ENCODE measurements around the gene MCRS1.

The MCRS1 gene

DNA sequence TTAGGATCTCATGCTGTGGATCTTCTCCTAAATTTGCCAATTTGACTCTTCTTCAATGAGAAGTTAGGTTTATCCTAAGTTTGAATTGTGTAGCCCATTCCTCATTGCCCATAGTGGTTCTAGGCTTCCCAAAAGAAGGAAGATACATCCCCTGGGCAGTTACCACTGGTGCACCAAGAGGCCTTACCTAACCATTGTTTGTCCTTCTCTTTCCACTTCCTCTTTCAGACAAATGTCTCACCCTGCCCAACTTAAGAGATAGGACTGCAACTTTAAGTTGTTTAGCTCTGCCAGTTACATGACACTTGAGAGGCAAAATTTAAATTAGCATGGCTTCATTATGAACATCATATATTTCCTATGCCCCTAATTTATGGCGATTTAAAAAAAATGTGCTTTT is 38.5 kb downstream of the MCRS1 start:
- H3K27ac ChIP-seq (ENCODE audit: low read depth, low read length): no peak overlapping the region
- no peak overlapping the region for H3K4me3 ChIP-seq (ENCODE audit: insufficient read depth, low read length, poor library complexity, severe bottlenecking)
- H3K79me2 ChIP-seq (ENCODE audit: insufficient read depth, low read length): no peaks in the 10 kb centered on the region
- TF ChIP-seq, protein P1, sequence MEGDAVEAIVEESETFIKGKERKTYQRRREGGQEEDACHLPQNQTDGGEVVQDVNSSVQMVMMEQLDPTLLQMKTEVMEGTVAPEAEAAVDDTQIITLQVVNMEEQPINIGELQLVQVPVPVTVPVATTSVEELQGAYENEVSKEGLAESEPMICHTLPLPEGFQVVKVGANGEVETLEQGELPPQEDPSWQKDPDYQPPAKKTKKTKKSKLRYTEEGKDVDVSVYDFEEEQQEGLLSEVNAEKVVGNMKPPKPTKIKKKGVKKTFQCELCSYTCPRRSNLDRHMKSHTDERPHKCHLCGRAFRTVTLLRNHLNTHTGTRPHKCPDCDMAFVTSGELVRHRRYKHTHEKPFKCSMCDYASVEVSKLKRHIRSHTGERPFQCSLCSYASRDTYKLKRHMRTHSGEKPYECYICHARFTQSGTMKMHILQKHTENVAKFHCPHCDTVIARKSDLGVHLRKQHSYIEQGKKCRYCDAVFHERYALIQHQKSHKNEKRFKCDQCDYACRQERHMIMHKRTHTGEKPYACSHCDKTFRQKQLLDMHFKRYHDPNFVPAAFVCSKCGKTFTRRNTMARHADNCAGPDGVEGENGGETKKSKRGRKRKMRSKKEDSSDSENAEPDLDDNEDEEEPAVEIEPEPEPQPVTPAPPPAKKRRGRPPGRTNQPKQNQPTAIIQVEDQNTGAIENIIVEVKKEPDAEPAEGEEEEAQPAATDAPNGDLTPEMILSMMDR (IDR thresholded peaks at IDR 0.05; ENCODE audit: insufficient read depth, low read length, poor library complexity, severe bottlenecking): no peak
- TF ChIP-seq EZH2phosphoT487 (conservative IDR thresholded peaks at IDR 0.05; ENCODE audit: low read length): no peak
- H3K4me2 ChIP-seq (ENCODE audit: low read depth, low read length, poor library complexity, severe bottlenecking): no peak overlapping the region
- no peaks in the 10 kb centered on the region for H3K9me2 ChIP-seq (replicated peaks; ENCODE audit: insufficient read depth, low read length)
- no peaks in the 10 kb centered on the region for H3K36me3 ChIP-seq (ENCODE audit: low read length)
- H3K9ac ChIP-seq (ENCODE audit: low read length): no peak overlapping the region
- no peaks in the 10 kb centered on the region for H3K27me3 ChIP-seq (ENCODE audit: low read length)
- H2AFZ ChIP-seq (ENCODE audit: low read depth, low read length, severe bottlenecking): no peak overlapping the region
- H3F3A ChIP-seq (ENCODE audit: insufficient read depth): 0 out of 2 replicates have a peak, but pooled peaks cover 4% of the 10 kb centered on the region
- no peaks in the 10 kb centered on the region for H4K20me1 ChIP-seq (ENCODE audit: low read depth, low read length)
- H3K9me3 ChIP-seq (ENCODE audit: insufficient read depth, low read length): no peaks in the 10 kb centered on the region

DNA sequence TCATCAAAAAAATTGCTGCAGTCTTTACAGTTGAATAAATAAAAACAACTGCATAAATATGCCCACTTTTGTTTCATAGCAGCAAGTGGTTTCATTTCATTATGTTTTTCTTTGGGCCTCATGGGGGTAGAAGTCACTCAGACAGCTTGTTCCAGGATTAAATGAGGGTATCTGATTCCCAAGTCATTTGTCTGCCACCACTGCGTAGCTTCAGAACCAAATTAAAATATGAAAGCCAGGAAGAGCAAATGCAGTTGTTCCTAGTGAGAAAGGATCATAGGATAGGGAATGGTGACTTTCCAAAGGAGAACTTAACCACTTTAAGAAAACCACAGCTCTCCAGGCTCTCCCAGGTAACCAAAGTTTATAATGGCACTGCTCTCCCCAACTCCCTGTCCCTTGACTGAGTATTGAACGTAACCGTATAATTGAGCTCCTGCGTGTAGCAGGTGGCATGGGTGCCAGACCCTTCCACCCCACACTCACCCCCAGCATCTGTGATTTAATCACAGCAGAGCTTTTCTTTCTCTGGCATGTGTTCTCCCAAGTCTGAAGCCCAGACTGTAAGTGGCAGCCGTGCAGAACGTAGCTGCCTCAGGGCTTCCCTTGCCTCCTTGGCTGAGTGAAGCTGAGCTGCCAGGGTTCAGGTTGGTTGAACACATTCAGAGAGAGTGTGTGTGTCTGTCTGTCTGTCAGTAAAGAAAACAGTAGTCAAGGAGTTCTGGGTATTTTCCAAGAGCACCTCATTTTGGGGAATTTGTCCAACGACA is 40.4 kb downstream of the MCRS1 start:
- no peak overlapping the region for H3K4me3 ChIP-seq (ENCODE audit: insufficient read depth, low read length, poor library complexity, severe bottlenecking)
- TF ChIP-seq, protein P1 (IDR thresholded peaks at IDR 0.05; ENCODE audit: insufficient read depth, low read length, poor library complexity, severe bottlenecking): no peak
- TF ChIP-seq EZH2phosphoT487 (conservative IDR thresholded peaks at IDR 0.05; ENCODE audit: low read length): no peak
- H3K9me3 ChIP-seq (ENCODE audit: insufficient read depth, low read length): no peaks in the 10 kb centered on the region
- H3K4me2 ChIP-seq (ENCODE audit: low read depth, low read length, poor library complexity, severe bottlenecking): no peak overlapping the region
- H3K27me3 ChIP-seq (ENCODE audit: low read length): no peaks in the 10 kb centered on the region
- H3K9me2 ChIP-seq (replicated peaks; ENCODE audit: insufficient read depth, low read length): no peaks in the 10 kb centered on the region
- H3K27ac ChIP-seq (ENCODE audit: low read depth, low read length): no peak overlapping the region
- no peak overlapping the region for H2AFZ ChIP-seq (ENCODE audit: low read depth, low read length, severe bottlenecking)
- H3K79me2 ChIP-seq (ENCODE audit: insufficient read depth, low read length): no peaks in the 10 kb centered on the region
- 0 out of 2 replicates have a peak, but pooled peaks cover 4% of the 10 kb centered on the region for H3F3A ChIP-seq (ENCODE audit: insufficient read depth)
- peaks cover under 1% of the 10 kb centered on the region; the same call in 1 of the 2 replicates for H3K36me3 ChIP-seq (ENCODE audit: low read length)
- H3K9ac ChIP-seq (ENCODE audit: low read length): no peak overlapping the region
- H4K20me1 ChIP-seq (ENCODE audit: low read depth, low read length): no peaks in the 10 kb centered on the region

DNA sequence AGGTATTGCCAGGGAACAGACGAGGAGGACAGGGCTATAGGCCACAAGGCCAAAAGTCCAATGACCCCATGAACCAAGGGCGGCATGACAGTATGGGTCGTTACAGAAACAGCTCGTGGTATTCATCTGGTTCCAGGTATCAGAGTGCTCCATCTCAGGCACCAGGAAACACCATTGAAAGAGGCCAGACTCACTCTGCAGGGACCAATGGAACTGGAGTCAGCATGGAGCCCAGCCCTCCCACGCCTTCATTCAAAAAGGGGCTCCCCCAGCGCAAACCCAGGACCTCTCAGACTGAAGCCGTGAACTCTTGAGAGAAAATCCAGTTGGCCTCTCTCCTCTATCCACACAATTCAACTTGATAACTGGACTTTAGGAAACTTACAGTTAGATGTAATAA is 42.0 kb downstream of the MCRS1 start:
- Histone ChIP-seq H4K20me1 (ENCODE audit: low read depth, low read length) (no peaks in the 10 kb centered on the region), H3F3A (ENCODE audit: insufficient read depth) (0 out of 2 replicates have a peak, but pooled peaks cover 4% of the 10 kb centered on the region), H3K79me2 (ENCODE audit: insufficient read depth, low read length) (no peaks in the 10 kb centered on the region), H3K4me2 (ENCODE audit: low read depth, low read length, poor library complexity, severe bottlenecking) (no peak overlapping the region), H3K4me3 (ENCODE audit: insufficient read depth, low read length, poor library complexity, severe bottlenecking) (no peak overlapping the region), H3K9me2 (replicated peaks; ENCODE audit: insufficient read depth, low read length) (no peaks in the 10 kb centered on the region), H3K36me3 (ENCODE audit: low read length) (peaks cover 4% of the 10 kb centered on the region; the same call in 1 of the 2 replicates), H2AFZ (ENCODE audit: low read depth, low read length, severe bottlenecking) (no peak overlapping the region), H3K9ac (ENCODE audit: low read length) (no peak overlapping the region), H3K27me3 (ENCODE audit: low read length) (no peaks in the 10 kb centered on the region), H3K9me3 (ENCODE audit: insufficient read depth, low read length) (no peaks in the 10 kb centered on the region), H3K27ac (ENCODE audit: low read depth, low read length) (no peak overlapping the region)
- TF ChIP-seq, protein P1 (IDR thresholded peaks at IDR 0.05; ENCODE audit: insufficient read depth, low read length, poor library complexity, severe bottlenecking): no peak
- no peak for TF ChIP-seq EZH2phosphoT487 (conservative IDR thresholded peaks at IDR 0.05; ENCODE audit: low read length)
